Measurements from ENCODE around the gene SPATA13.

SPATA13 gene

DNA sequence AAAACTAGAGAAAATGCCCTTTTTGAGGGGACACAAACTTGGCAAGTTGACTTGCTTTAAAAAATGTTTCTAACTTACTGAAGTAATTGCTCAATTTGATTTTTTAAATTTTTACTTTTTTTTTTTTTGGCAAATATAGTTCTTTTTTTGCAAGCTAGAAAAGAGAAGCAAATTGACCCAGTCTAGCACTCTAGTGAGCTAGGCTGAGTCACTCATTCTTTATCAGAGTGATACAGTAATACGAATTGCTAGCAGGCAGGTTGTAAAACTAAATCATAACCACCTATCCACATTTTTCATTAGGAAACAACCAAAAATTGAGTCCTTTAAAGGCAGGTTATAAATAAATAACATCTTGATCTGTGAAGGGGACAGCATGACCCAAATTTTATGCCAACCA lies 97.0 kb downstream of the SPATA13 start:
- H3K36me3 Mint-ChIP-seq = peaks cover 17% of the 10 kb centered on the region
- DNase-seq (ENCODE audit: low spot score in 2 of 2) (no peak), ATAC-seq (ENCODE audit: low read depth) (no peak)
- peaks cover 13% of the 10 kb centered on the region for H3K4me1 Mint-ChIP-seq
- H3K27me3 Mint-ChIP-seq = no peaks in the 10 kb centered on the region
- H3K9me3 Mint-ChIP-seq = no peaks in the 10 kb centered on the region
- no peak overlapping the region for H3K4me3 Mint-ChIP-seq
- no peak overlapping the region for H3K27ac Mint-ChIP-seq

DNA sequence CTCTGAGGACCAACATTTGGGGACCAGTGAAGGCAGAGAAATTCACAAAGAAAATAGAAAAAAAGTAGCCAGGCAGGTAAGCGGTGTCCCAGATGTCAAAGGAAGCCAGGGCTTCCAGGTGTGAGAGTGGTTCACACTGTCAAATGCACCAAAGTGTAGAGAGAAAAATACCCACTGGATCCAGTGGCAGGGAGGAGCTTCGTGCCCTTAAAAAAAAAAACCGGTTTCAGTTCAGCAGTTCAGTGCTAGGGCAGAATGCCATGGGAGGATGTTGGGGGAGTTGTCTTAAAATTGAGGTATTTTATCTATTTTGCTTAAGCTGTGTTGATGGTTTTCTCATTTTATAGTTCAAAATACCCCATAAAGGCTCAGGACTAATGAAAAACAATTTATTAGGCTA lies 101.0 kb downstream of the SPATA13 start:
- peaks cover 5% of the 10 kb centered on the region for H3K36me3 Mint-ChIP-seq
- ATAC-seq (ENCODE audit: low read depth) = peak; percentile 41

DNA sequence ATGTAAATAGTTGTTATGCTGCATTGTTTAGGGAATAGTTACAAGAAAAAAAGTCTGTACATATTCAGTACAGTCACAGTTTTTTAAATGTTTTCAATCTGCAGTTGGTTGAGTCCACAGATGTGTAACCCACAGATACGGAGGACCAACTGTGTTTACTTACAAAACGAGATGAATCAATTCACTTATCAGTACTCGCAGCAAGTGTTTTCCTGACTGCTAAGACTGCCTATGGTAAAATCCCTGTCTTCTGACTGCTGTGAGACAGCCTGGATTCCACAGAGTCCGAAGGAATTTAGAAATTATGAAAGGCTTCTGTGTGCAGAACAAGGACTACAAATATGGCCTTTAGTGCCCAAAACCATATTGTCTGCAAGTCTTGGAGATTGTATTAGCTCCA lies 103.1 kb downstream of the SPATA13 start:
- Mint-ChIP-seq H3K4me3 (no peak overlapping the region), H3K4me1 (peaks cover 17% of the 10 kb centered on the region), H3K27me3 (no peaks in the 10 kb centered on the region), H3K27ac (no peak overlapping the region), H3K9me3 (no peaks in the 10 kb centered on the region), H3K36me3 (peaks cover 3% of the 10 kb centered on the region)
- no peak for ATAC-seq (ENCODE audit: low read depth)
- no peak for DNase-seq (ENCODE audit: low spot score in 2 of 2)

More for the DNA sequence above, 101.0 kb downstream of the SPATA13 start:
- Mint-ChIP-seq H3K4me1 (peaks cover 6% of the 10 kb centered on the region), H3K4me3 (no peak overlapping the region), H3K9me3 (no peaks in the 10 kb centered on the region), H3K27ac (peak overlapping the region; percentile 49), H3K27me3 (no peaks in the 10 kb centered on the region)
- no peak for DNase-seq (ENCODE audit: low spot score in 2 of 2)

DNA sequence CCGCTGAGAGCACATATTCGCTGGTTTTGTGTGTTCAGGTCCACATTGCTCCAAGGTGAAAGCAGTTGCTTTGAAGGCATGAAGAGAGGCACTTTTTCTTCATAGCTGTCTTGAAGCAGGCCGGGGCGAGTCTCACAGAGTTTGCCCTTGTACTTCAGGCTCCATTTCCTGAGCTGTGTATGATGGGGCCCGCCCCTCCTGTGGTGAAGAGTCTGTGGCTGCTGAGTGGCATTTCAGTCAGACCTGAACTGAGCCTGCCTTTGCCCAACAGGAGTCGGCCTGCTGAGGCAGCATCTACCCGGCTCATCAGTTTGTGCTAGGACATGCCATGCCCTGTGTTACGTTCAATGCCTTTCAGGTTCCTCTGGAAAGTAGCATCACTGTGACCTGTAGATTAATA lies 104.5 kb downstream of the SPATA13 start:
- Mint-ChIP-seq H3K4me1 (peaks cover 18% of the 10 kb centered on the region), H3K9me3 (no peaks in the 10 kb centered on the region), H3K36me3 (peaks cover 1% of the 10 kb centered on the region), H3K27ac (peak overlapping the region; percentile 17), H3K27me3 (no peaks in the 10 kb centered on the region), H3K4me3 (no peak overlapping the region)
- ATAC-seq (ENCODE audit: low read depth) (peak; percentile 86), DNase-seq (ENCODE audit: low spot score in 2 of 2) (no peak)

DNA sequence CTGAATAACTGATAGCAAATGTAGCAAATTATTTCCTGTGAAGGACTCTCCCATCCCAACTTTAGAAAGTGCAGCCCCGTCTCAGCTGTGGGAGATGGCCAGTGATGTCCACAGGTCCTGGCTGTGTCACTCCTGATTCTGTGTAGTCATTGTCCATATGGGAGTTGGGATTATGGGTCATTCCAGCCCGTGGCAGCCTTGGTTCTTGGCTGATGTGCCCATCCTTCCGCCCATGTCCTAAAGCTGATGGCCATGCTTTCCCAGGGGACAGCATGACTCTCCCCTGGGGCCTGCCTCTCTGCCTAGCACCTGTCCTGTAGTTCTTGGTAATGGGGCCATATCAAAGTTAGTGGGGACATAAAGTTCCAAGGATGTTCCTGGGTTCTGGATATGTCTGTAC lies 104.9 kb downstream of the SPATA13 start:
- peaks cover 1% of the 10 kb centered on the region for H3K36me3 Mint-ChIP-seq
- no peaks in the 10 kb centered on the region for H3K9me3 Mint-ChIP-seq
- peaks cover 20% of the 10 kb centered on the region for H3K4me1 Mint-ChIP-seq
- H3K27ac Mint-ChIP-seq = no peak overlapping the region
- ATAC-seq (ENCODE audit: low read depth) (no peak), DNase-seq (ENCODE audit: low spot score in 2 of 2) (no peak)
- H3K27me3 Mint-ChIP-seq = no peaks in the 10 kb centered on the region
- H3K4me3 Mint-ChIP-seq = no peak overlapping the region

DNA sequence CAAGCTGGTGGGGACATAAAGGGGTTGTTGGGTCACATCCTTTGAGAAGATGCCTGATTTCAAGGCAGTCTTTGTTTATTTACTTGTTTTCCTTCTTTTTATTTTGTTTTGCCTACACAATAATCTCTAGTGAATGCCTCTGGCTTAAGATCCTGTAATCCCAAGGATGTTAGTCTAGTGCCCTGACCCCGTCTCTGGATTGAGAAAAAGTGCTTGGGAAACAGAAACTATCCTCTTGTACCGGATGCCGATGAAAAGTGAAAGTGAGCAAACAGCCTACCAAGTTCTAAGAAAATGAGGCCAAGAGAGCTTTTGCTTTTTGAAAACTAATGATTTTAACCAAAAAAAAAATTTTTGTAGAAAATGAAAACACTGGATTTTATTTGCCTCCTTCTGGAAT lies 106.8 kb downstream of the SPATA13 start:
- Mint-ChIP-seq H3K27ac (peak overlapping the region; percentile 96), H3K4me3 (peak overlapping the region; percentile 95), H3K9me3 (no peaks in the 10 kb centered on the region), H3K4me1 (peaks cover 27% of the 10 kb centered on the region), H3K27me3 (no peaks in the 10 kb centered on the region), H3K36me3 (peaks cover 1% of the 10 kb centered on the region)
- ATAC-seq (ENCODE audit: low read depth) = no peak
- DNase-seq (ENCODE audit: low spot score in 2 of 2) = no peak

DNA sequence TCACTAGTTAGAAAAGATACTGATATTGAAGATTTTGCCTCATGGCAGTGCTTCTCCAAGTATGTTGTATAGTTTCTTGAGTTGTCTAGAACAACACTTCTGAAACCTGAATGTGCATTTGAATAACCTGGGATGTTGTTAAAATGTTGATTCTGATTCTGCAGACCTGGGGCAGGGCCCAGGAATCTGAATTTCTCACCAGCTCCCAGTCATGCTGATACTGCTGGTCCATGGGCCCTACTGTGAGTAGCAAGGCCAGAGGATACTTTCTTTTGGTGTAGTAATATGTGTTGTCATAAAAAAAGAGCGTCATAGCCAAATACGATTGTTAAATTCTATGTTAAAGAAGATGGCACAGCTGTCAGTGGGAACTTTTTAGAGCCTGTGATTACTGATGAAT lies 107.3 kb downstream of the SPATA13 start:
- DNase-seq (ENCODE audit: low spot score in 2 of 2) (no peak), ATAC-seq (ENCODE audit: low read depth) (no peak)
- Mint-ChIP-seq H3K27ac (peak overlapping the region; percentile 96), H3K4me3 (peak overlapping the region; percentile 95), H3K4me1 (peaks cover 27% of the 10 kb centered on the region), H3K27me3 (no peaks in the 10 kb centered on the region), H3K36me3 (peaks cover 1% of the 10 kb centered on the region), H3K9me3 (no peaks in the 10 kb centered on the region)

DNA sequence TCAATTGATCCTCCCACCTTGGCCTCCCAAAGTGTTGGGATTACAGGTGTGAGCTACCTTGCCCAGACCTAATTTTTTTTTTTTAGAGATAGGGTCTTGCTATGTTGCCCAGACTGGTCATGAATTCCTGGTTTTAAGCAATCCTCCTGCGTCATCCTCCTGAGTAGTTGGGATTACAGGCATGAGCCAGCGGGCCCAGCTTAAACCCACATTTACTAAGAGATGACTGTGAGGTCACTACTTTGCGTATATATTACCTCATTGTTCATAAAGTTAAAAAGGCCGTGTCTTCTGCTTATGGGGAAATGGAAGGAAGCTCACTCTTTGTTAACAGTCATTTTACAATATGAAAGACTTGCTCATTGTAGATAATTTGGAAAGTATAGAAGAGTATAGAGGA lies 109.3 kb downstream of the SPATA13 start:
- Mint-ChIP-seq H3K36me3 (peaks cover 1% of the 10 kb centered on the region), H3K9me3 (no peaks in the 10 kb centered on the region), H3K27me3 (no peaks in the 10 kb centered on the region), H3K27ac (no peak overlapping the region), H3K4me3 (peak overlapping the region; percentile 32), H3K4me1 (peaks cover 37% of the 10 kb centered on the region)
- DNase-seq (ENCODE audit: low spot score in 2 of 2) (no peak), ATAC-seq (ENCODE audit: low read depth) (no peak)

DNA sequence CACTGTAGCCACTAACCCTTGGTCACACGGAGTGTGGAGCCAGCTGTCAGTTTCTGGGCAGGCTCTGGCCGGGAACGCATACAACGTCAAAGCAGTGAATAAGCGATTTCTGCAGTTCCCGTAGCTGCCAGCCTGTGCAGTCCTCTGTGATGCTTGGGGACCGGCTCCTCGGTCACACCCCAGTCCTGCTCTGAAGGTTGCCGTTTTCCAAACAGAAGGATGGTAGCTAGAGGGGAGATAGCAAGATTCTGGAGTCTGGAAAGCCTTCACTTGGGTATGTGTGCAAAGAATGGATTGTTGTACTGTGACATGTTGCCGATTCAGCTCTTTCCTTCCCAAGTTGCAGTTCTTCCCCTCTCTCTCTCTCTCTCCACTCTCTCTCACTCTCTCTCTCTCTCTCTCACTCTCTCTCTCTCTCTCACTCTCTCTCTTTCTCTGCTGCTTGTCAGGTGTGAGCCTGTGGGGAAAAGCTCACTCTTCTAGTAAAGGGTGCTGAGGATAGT lies 110.2 kb downstream of the SPATA13 start:
- Mint-ChIP-seq H3K27ac (peak overlapping the region; percentile 99), H3K36me3 (peaks cover 1% of the 10 kb centered on the region)
- ATAC-seq (ENCODE audit: low read depth) = peak; percentile 42

DNA sequence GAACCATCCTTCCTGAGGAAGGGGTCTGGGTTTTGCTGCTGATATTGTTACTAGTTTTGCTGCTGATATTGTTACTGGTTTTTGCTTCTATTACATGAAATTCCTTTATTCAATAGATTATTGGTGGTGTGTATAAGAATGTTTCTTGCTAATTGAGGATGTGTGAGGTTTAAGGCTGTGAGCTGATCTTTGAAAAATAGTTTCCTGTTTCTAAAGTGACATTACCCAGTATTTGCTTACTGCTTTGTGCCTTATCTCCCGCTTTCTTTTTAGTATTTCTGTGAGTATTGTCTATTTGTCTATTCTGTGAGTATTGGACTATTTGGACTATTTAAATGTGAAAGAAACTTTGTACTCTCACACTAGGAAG lies 110.7 kb downstream of the SPATA13 start:
- no peak for DNase-seq (ENCODE audit: low spot score in 2 of 2)
- Mint-ChIP-seq H3K4me3 (peak overlapping the region; percentile 95), H3K27ac (peak overlapping the region; percentile 99), H3K4me1 (peaks cover 41% of the 10 kb centered on the region), H3K27me3 (no peaks in the 10 kb centered on the region), H3K36me3 (peaks cover 1% of the 10 kb centered on the region), H3K9me3 (no peaks in the 10 kb centered on the region)
- no peak for ATAC-seq (ENCODE audit: low read depth)

More for the DNA sequence above, 110.2 kb downstream of the SPATA13 start:
- H3K9me3 Mint-ChIP-seq = no peaks in the 10 kb centered on the region
- H3K27me3 Mint-ChIP-seq = no peaks in the 10 kb centered on the region
- H3K4me3 Mint-ChIP-seq = peak overlapping the region; percentile 95
- peak; percentile 41 to 42 for DNase-seq (ENCODE audit: low spot score in 2 of 2)
- H3K4me1 Mint-ChIP-seq = peaks cover 40% of the 10 kb centered on the region

DNA sequence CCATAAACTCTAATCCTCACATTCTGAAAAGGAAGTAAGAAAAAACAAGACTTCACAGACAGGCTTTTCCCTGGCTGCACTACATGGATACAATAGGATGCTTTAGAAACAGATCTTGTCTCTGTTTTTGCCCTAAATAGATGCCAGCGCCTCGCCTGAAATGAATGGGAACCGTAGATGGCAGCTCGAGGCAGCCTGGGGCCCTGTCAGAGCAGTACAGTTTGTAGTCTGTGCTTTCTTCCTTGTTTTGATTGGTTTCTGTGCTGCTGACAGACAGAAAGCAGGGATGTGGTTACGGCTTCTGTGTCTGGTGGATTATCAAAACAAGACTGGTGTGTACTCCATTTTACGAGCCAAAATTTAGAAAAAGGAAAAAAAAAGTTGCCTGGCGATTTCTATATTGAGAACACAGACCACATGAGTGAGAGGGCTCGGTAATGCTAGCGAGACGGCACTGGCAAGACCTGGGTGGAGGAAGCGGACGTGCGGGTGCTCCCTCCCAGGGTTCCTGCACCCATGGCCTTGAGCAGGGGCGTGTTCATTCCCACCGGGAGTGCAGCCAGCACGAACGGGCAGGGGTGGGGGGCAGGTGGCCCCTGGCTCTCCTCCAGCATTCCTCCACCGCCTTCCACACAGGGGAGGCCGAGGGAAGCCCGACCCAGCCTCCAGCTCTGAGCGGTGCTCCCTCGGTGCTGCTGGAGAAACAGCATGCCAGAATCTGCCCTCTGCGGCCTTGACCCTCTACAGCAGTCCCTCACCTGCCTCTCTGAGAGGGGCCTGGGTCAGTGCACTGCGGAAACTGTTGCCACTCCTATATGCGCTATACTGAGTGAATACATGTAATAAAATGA lies 111.3 kb downstream of the SPATA13 start:
- Mint-ChIP-seq H3K27ac (peak overlapping the region; percentile 99), H3K9me3 (no peaks in the 10 kb centered on the region), H3K4me3 (peak overlapping the region; percentile 95), H3K27me3 (no peaks in the 10 kb centered on the region), H3K4me1 (peaks cover 44% of the 10 kb centered on the region), H3K36me3 (peaks cover 1% of the 10 kb centered on the region)
- peak; percentile 34 to 35 for DNase-seq (ENCODE audit: low spot score in 2 of 2)
- peak; percentile 61 for ATAC-seq (ENCODE audit: low read depth)

DNA sequence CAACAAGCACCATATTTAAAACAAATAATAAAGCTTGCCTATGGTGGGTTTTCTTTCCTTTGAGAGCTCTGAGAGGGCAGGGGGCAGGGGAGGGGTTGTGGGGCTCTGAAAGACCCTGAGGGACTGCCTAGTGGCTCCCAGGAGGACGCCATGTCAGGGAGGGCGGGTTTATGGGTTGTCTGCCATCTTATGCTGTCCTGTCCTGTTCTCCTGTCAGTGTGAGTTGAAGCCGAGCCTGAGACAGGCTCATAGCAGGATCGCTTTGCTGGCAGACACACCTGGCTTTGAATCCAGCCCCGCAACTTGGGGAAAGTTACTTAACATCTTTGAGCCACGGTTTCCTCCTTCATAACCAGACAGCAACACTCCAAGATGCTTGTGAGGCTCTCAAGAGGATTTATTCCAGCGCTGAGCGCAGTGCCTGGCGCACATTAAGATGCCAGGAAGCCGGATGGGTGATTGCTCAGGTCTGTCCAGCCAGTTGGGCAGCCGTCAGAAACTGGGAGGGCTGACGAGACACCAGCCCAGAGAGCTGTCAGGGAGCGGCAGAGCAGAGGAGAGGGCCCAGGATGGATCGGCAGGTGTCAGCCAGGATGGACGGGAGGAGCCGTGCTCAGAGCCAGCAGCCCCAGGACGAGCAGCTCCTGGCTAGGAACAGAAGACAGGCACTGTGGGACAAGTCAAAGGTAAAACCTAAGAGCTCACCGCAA lies 112.1 kb downstream of the SPATA13 start:
- Mint-ChIP-seq H3K27me3 (no peaks in the 10 kb centered on the region), H3K4me3 (peak overlapping the region; percentile 95), H3K36me3 (no peaks in the 10 kb centered on the region), H3K27ac (peak overlapping the region; percentile 99), H3K4me1 (peaks cover 38% of the 10 kb centered on the region), H3K9me3 (no peaks in the 10 kb centered on the region)
- no peak for ATAC-seq (ENCODE audit: low read depth)
- DNase-seq (ENCODE audit: low spot score in 2 of 2) = no peak

DNA sequence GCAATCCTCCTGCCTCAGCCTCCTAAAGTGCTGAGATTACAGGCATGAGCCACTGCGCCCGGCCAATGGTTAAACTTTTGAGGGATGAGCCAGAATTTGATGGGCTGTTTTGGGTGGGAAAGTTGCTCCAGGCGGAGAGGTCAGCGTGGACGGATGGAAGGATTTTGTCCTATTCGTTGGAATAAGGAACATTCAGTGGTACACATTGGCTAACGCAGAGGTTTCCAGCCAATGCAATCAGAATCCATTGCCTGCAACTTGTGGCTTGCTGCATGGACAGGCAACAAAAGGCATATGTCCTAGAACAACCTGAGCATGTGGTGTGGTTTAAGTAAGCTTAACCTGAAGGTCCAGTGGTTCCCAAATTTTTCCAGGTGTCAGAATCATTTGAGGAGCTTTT lies 113.4 kb downstream of the SPATA13 start:
- Mint-ChIP-seq H3K27me3 (no peaks in the 10 kb centered on the region), H3K9me3 (no peaks in the 10 kb centered on the region), H3K27ac (peak overlapping the region; percentile 99), H3K36me3 (no peaks in the 10 kb centered on the region), H3K4me3 (no peak overlapping the region), H3K4me1 (peaks cover 35% of the 10 kb centered on the region)
- ATAC-seq (ENCODE audit: low read depth) = no peak
- DNase-seq (ENCODE audit: low spot score in 2 of 2) = no peak

DNA sequence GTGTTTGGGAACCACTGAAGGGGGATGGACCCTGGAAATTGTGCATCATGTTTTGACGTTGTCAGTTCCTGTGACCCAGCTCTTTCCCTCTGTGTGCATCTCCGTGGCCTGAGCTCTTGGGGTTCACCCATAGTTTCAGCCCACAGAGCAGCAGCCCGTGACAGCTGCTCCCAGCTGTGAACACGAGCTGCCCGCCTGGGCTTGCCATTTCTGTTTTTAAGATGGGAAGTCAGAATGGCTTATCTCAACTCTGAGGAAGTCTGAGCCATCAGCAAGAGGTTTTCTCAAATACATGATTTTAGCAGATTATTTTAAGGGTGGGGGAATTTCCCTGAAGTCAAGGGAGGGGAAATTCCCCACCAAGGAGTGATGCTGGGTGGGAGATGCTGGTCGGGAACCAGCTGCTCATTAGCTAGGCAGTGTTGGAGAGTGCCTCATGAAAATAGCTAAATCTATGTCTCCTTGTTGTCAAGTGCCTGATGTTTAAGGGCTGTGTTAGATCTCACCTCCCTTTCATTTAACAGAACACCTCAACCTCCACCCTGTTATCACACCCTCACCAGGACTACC lies 114.0 kb downstream of the SPATA13 start:
- peak; percentile 67 for ATAC-seq (ENCODE audit: low read depth)
- H3K27ac Mint-ChIP-seq = peak overlapping the region; percentile 99
- H3K4me1 Mint-ChIP-seq = peaks cover 37% of the 10 kb centered on the region
- no peaks in the 10 kb centered on the region for H3K27me3 Mint-ChIP-seq
- peak overlapping the region; percentile 28 for H3K4me3 Mint-ChIP-seq
- H3K36me3 Mint-ChIP-seq = no peaks in the 10 kb centered on the region
- DNase-seq (ENCODE audit: low spot score in 2 of 2) = peak; percentile 52 to 58
- no peaks in the 10 kb centered on the region for H3K9me3 Mint-ChIP-seq
